ENCODE measurements around the gene SCAMP2. TPM values are rescaled to one million over a fixed set of nuclear protein-coding genes. Genes with fewer than 3 reads are reported as not detected.

Gene SCAMP2
- total RNA-seq, 1 donor: 67.6 TPM

- DNase-seq (ENCODE audit: low read depth in 2 of 3, low spot score in 2 of 3): no peak
These were observed 49.8 kb downstream of the SCAMP2 start for GRCh38 chr15:74823324-74823723.

- DNase-seq (ENCODE audit: low read depth in 2 of 3, low spot score in 2 of 3): no peak
These were observed 50.9 kb downstream of the SCAMP2 start for GRCh38 chr15:74822233-74822632.

- DNase-seq (ENCODE audit: low read depth in 2 of 3, low spot score in 2 of 3): no peak
These were observed 51.4 kb downstream of the SCAMP2 start for GRCh38 chr15:74821790-74822158.

- DNase-seq (ENCODE audit: low read depth in 2 of 3, low spot score in 2 of 3): no peak
These were observed 51.9 kb downstream of the SCAMP2 start for GRCh38 chr15:74821091-74821789.

- no peak for DNase-seq (ENCODE audit: low read depth in 2 of 3, low spot score in 2 of 3)
These were observed 53.1 kb downstream of the SCAMP2 start for GRCh38 chr15:74820056-74820455.

- DNase-seq (ENCODE audit: low read depth in 2 of 3, low spot score in 2 of 3): no peak
These were observed 55.8 kb downstream of the SCAMP2 start for GRCh38 chr15:74817370-74817737.

- DNase-seq (ENCODE audit: low read depth in 2 of 3, low spot score in 2 of 3): no peak
These were observed 56.4 kb downstream of the SCAMP2 start for GRCh38 chr15:74816624-74817369.

- DNase-seq (ENCODE audit: low read depth in 2 of 3, low spot score in 2 of 3): no peak
These were observed 57.2 kb downstream of the SCAMP2 start for GRCh38 chr15:74815961-74816360.

GRCh38 chr15:74815121-74815934 lies 57.8 kb downstream of the SCAMP2 start:
- DNase-seq (ENCODE audit: low read depth in 2 of 3, low spot score in 2 of 3): no peak

GRCh38 chr15:74812533-74812932 lies 60.6 kb downstream of the SCAMP2 start, which contains the start of gene LMAN1L:
LMAN1L (plus strand) TSS chr15:74812835; CDS start chr15:74812855, 20 bp downstream.
- DNase-seq (ENCODE audit: low read depth in 2 of 3, low spot score in 2 of 3): no peak

GRCh38 chr15:74809956-74810355 lies 63.2 kb downstream of the SCAMP2 start:
- DNase-seq (ENCODE audit: low read depth in 2 of 3, low spot score in 2 of 3): no peak

GRCh38 chr15:74809242-74809641 lies 63.9 kb downstream of the SCAMP2 start:
- DNase-seq (ENCODE audit: low read depth in 2 of 3, low spot score in 2 of 3): no peak

GRCh38 chr15:74808840-74809229 lies 64.3 kb downstream of the SCAMP2 start:
- no peak for DNase-seq (ENCODE audit: low read depth in 2 of 3, low spot score in 2 of 3)

GRCh38 chr15:74808078-74808839 lies 64.9 kb downstream of the SCAMP2 start:
- DNase-seq (ENCODE audit: low read depth in 2 of 3, low spot score in 2 of 3): no peak

- no peak for DNase-seq (ENCODE audit: low read depth in 2 of 3, low spot score in 2 of 3)
These were observed 65.9 kb downstream of the SCAMP2 start for GRCh38 chr15:74807282-74807681.

- no peak for DNase-seq (ENCODE audit: low read depth in 2 of 3, low spot score in 2 of 3)
These were observed 68.2 kb downstream of the SCAMP2 start for GRCh38 chr15:74804935-74805334.

- no peak for DNase-seq (ENCODE audit: low read depth in 2 of 3, low spot score in 2 of 3)
These were observed 70.2 kb downstream of the SCAMP2 start for GRCh38 chr15:74802862-74803447.

GRCh38 chr15:74802290-74802689 lies 70.9 kb downstream of the SCAMP2 start:
- no peak for DNase-seq (ENCODE audit: low read depth in 2 of 3, low spot score in 2 of 3)

GRCh38 chr15:74801311-74801997 lies 71.7 kb downstream of the SCAMP2 start:
- no peak for DNase-seq (ENCODE audit: low read depth in 2 of 3, low spot score in 2 of 3)
